ENCODE results near the gene GPR157.

GPR157 gene

GRCh38 chr1:9086045-9086444 lies 42.9 kb downstream of the GPR157 start:
- no peak for DNase-seq

GRCh38 chr1:9085306-9085940 lies 43.5 kb downstream of the GPR157 start:
- DNase-seq = no peak

GRCh38 chr1:9084906-9085305 lies 44.0 kb downstream of the GPR157 start:
- no peak for DNase-seq

- no peak for DNase-seq
Measured at GRCh38 chr1:9081473-9081872, 47.4 kb downstream of the GPR157 start.

- no peak for DNase-seq
Measured at GRCh38 chr1:9080705-9081291, 48.1 kb downstream of the GPR157 start.

GRCh38 chr1:9079988-9080704 lies 48.8 kb downstream of the GPR157 start:
- DNase-seq = no peak

GRCh38 chr1:9078752-9079500 lies 50.0 kb downstream of the GPR157 start:
- DNase-seq = no peak

- no peak for DNase-seq
Measured at GRCh38 chr1:9078015-9078751, 50.7 kb downstream of the GPR157 start.

GRCh38 chr1:9075022-9075421 lies 53.9 kb downstream of the GPR157 start:
- DNase-seq = no peak

- no peak for DNase-seq
Measured at GRCh38 chr1:9073143-9073542, 55.8 kb downstream of the GPR157 start.

- DNase-seq = no peak
Measured at GRCh38 chr1:9071554-9072235, 57.2 kb downstream of the GPR157 start.

GRCh38 chr1:9070486-9070885 lies 58.4 kb downstream of the GPR157 start:
- no peak for DNase-seq

GRCh38 chr1:9069326-9070100 lies 59.4 kb downstream of the GPR157 start, which contains the start of gene SLC2A5:
Gene SLC2A5 (minus strand): TSS chr1:9069635. CDS start chr1:9069536, 99 bp downstream.
- no peak for DNase-seq

- no peak for DNase-seq
Measured at GRCh38 chr1:9068981-9069325, 59.9 kb downstream of the GPR157 start.

GRCh38 chr1:9066945-9067807 lies 61.7 kb downstream of the GPR157 start:
- DNase-seq = no peak

- no peak for DNase-seq
Measured at GRCh38 chr1:9065213-9065751, 63.6 kb downstream of the GPR157 start.

GRCh38 chr1:9062846-9063245 lies 66.1 kb downstream of the GPR157 start:
- DNase-seq = no peak

- no peak for DNase-seq
Measured at GRCh38 chr1:9062021-9062471, 66.9 kb downstream of the GPR157 start.

GRCh38 chr1:9061252-9061960 lies 67.5 kb downstream of the GPR157 start:
- no peak for DNase-seq
